ENCODE measurements around the gene CDCA5.

- no peak for TF ChIP-seq RAD21 (IDR thresholded peaks at IDR 0.05; ENCODE audit: low read length)
- TF ChIP-seq CEBPB (IDR thresholded peaks at IDR 0.05; ENCODE audit: low read depth, low read length) = no peak
- TF ChIP-seq MXI1 (IDR thresholded peaks at IDR 0.05; ENCODE audit: borderline replicate concordance, low read depth, low read length) = no peak
- no peak for TF ChIP-seq CHD1 (IDR thresholded peaks at IDR 0.05; ENCODE audit: low read depth, low read length)
- TF ChIP-seq RFX5 (IDR thresholded peaks at IDR 0.05; ENCODE audit: low read depth, low read length) = no peak
Measured at GRCh38 chr11:65067446-65067845, 16.4 kb downstream of the CDCA5 start.
